Mucosa of descending colon (tissue), 3 donors: Measurements from ENCODE around the gene HSD17B1. TPM values are rescaled to one million over a fixed set of nuclear protein-coding genes. Genes with fewer than 3 reads are reported as not detected.

Source experiments
- ATAC-seq: fragments of 200-7000 bp; cut with Tn5 transposase; one replicate; pipeline ENCODE4 v1.9.1; 2020; ENCODE audit warnings: mild to moderate bottlenecking, moderate library complexity
- DNase-seq, 3 donors: peaks; one replicate each; pipeline ENCODE4 v3.0.0-alpha.2; 2020
- H3K36me3 ChIP-seq: fragments of 200-600 bp; one replicate; pipeline ENCODE4 v1.8.0; 2021; ENCODE audit warnings: low read depth, mild to moderate bottlenecking
- H3K4me1 ChIP-seq: fragments of 200-600 bp; one replicate; pipeline ENCODE4 v1.8.0; 2021; ENCODE audit warnings: low read depth, mild to moderate bottlenecking
- H3K4me3 ChIP-seq: fragments of 200-600 bp; one replicate; pipeline ENCODE4 v1.8.0; 2021; ENCODE audit warnings: mild to moderate bottlenecking
- H3K9me3 ChIP-seq: fragments of 200-600 bp; one replicate; pipeline ENCODE4 v1.8.0; 2021; ENCODE audit warnings: mild to moderate bottlenecking
- CTCF ChIP-seq: fragments of 200-600 bp; IDR thresholded peaks from one replicate; pipeline ENCODE4 v1.8.0; 2022; ENCODE audit warnings: antibody characterized with exemption, mild to moderate bottlenecking
- intact Hi-C, 2 donors: fragments of 100-400 bp; cut with DNase I in 1 of 2; cut with micrococcal nuclease in 1 of 2; formaldehyde crosslinking; loops; one replicate each; pipeline versions ENCODE4 v1.11.0 to v1.11.1; 2022; cut with DNase I, micrococcal nuclease
- total RNA-seq, 3 donors: library from RNA; stranded (reverse); fragmentation: NEBNext Ultra II Directional in 2 of 3; extraction: Animal tissue kit (Norgen Biotek cat#: 25700) in 2 of 3; gene quantifications; one replicate each; pipeline versions ENCODE4 v1.2.1 to v1.2.4, GENCODE V29; 2021 to 2023
- donor health status: DM: no; HTN: no; CAD: no; lungs with moderate emphysema.
- donor health status: DM: no; HTN: no; CAD: no.
- donor health status: DM: no; HTN: yes; CAD: no.

The HSD17B1 gene
- total RNA-seq, 3 donors from 2014 or later = 1.5 to 2.5 (median 1.7) TPM

GRCh38 chr17:42512246-42512645 lies 40.5 kb upstream of the HSD17B1 start:
- TF ChIP-seq CTCF = no peak
- DNase-seq = no peak
- Histone ChIP-seq H3K4me3 (no peak overlapping the region), H3K4me1 (peaks cover 9% of the 10 kb centered on the region), H3K36me3 (no peaks in the 10 kb centered on the region), H3K9me3 (no peaks in the 10 kb centered on the region)
- intact Hi-C loops = loop anchor here (10.0 kb wide), 2 partner anchors 87 to 187 kb away; partner anchors contain the start of gene CAVIN1 (in 1 of the 2)
- no peak for ATAC-seq

- no peak for DNase-seq
- intact Hi-C loops = loop anchor here (10.0 kb wide), 2 partner anchors 88 to 188 kb away; partner anchors contain the start of gene CAVIN1 (in 1 of the 2)
- ATAC-seq = no peak
- Histone ChIP-seq H3K4me1 (peaks cover 15% of the 10 kb centered on the region), H3K9me3 (no peaks in the 10 kb centered on the region), H3K4me3 (no peak overlapping the region), H3K36me3 (no peaks in the 10 kb centered on the region)
- no peak for TF ChIP-seq CTCF
Observed at GRCh38 chr17:42512733-42513251, 39.9 kb upstream of the HSD17B1 start.

GRCh38 chr17:42513686-42514085 lies 39.0 kb upstream of the HSD17B1 start:
- DNase-seq = no peak
- no peak for ATAC-seq
- TF ChIP-seq CTCF = no peak
- Histone ChIP-seq H3K4me1 (peaks cover 24% of the 10 kb centered on the region), H3K9me3 (no peaks in the 10 kb centered on the region), H3K36me3 (no peaks in the 10 kb centered on the region), H3K4me3 (no peak overlapping the region)
- intact Hi-C loops = loop anchor here (10.0 kb wide), 2 partner anchors 89 to 189 kb away; partner anchors contain the start of gene CAVIN1 (in 1 of the 2)

- ATAC-seq = no peak
- Histone ChIP-seq H3K4me3 (no peak overlapping the region), H3K4me1 (peaks cover 25% of the 10 kb centered on the region), H3K9me3 (no peaks in the 10 kb centered on the region), H3K36me3 (no peaks in the 10 kb centered on the region)
- no peak for TF ChIP-seq CTCF
- no peak for DNase-seq
- intact Hi-C loops = loop anchor here (10.0 kb wide), 2 partner anchors 89 to 189 kb away; partner anchors contain the start of gene CAVIN1 (in 1 of the 2)
Observed at GRCh38 chr17:42514279-42514678, 38.4 kb upstream of the HSD17B1 start.

- intact Hi-C loops = loop anchor here (10.0 kb wide), 2 partner anchors 90 to 190 kb away; partner anchors contain the start of gene CAVIN1 (in 1 of the 2)
- H3K4me3 ChIP-seq = no peak overlapping the region
Observed at GRCh38 chr17:42514867-42515266, 37.9 kb upstream of the HSD17B1 start.

More at GRCh38 chr17:42514867-42515266, 37.9 kb upstream of the HSD17B1 start:
- DNase-seq = no peak
- Histone ChIP-seq H3K9me3 (no peaks in the 10 kb centered on the region), H3K36me3 (no peaks in the 10 kb centered on the region), H3K4me1 (peaks cover 28% of the 10 kb centered on the region)
- ATAC-seq = no peak
- TF ChIP-seq CTCF = no peak
